IMR-90 (cell line): ENCODE measurements around the gene SLC7A10. TPM values are rescaled to one million over a fixed set of nuclear protein-coding genes. Genes with fewer than 3 reads are reported as not detected.

Experiments
- ATAC-seq: fragments of 200-7000 bp; cut with Tn5 transposase; 2 replicates; pipeline ENCODE4 v1.9.1; 2020; ENCODE audit warnings: low read depth, mild to moderate bottlenecking, moderate library complexity
- BruUV-seq: library from RNA; stranded (reverse); fragments of 400-500 nt; replicated peaks from 2 replicates; lab custom pipeline; 2021; lab: Mats Ljungman, UMichigan
- CTCF ChIA-PET: fragments of 300-600 bp; formaldehyde crosslinking; extraction: SDS; loops from one replicate; lab custom pipeline; 2021; ENCODE audit warnings: antibody characterized with exemption; lab: Yijun Ruan, JAX
- POLR2A ChIA-PET: fragments of 300-600 bp; sonication (Branson Sonifier 250); formaldehyde crosslinking; loops from one replicate; lab custom pipeline; 2022; ENCODE audit warnings: antibody characterized with exemption; ENCODE audit not compliant: unreplicated experiment; lab: Charles Lee
- DNase-seq: peaks from one replicate; pipeline ENCODE4 v3.0.0; 2013
- H2AFZ ChIP-seq: replicated peaks from 2 replicates; pipeline ENCODE3; 2013; ENCODE audit warnings: low read length, mild to moderate bottlenecking; ENCODE audit not compliant: poor library complexity
- H2AK5ac ChIP-seq: 2 replicates; pipeline ENCODE4 v1.6.1; 2013; ENCODE audit warnings: low read depth, low read length, inconsistent platforms
- H2AK9ac ChIP-seq: replicated peaks from 2 replicates; pipeline ENCODE3; 2013; ENCODE audit warnings: mild to moderate bottlenecking, low read depth, low read length, moderate library complexity; ENCODE audit not compliant: poor library complexity
- H2BK120ac ChIP-seq: 2 replicates; pipeline ENCODE4 v1.6.1; 2013; ENCODE audit warnings: low read depth, low read length, inconsistent platforms
- H2BK15ac ChIP-seq: 3 replicates; pipeline ENCODE4 v1.6.1; 2013; ENCODE audit warnings: low read depth, low read length, inconsistent platforms
- H2BK20ac ChIP-seq: 2 replicates; pipeline ENCODE4 v1.6.1; 2013; ENCODE audit warnings: low read depth, mild to moderate bottlenecking, inconsistent platforms, low read length, moderate library complexity
- H2BK5ac ChIP-seq: 2 replicates; pipeline ENCODE4 v1.6.1; 2013; ENCODE audit warnings: mild to moderate bottlenecking, low read depth, low read length, inconsistent platforms; ENCODE audit not compliant: poor library complexity, severe bottlenecking
- H3K14ac ChIP-seq: replicated peaks from 2 replicates; pipeline ENCODE4 v1.6.1; 2013; ENCODE audit warnings: low read depth, low read length, inconsistent platforms
- H3K18ac ChIP-seq: 2 replicates; pipeline ENCODE4 v1.6.1; 2013; ENCODE audit warnings: low read depth, low read length, control low read depth
- H3K23ac ChIP-seq: 2 replicates; pipeline ENCODE4 v1.6.1; 2013; ENCODE audit warnings: low read depth, low read length, inconsistent platforms
- H3K27ac ChIP-seq: 2 replicates; pipeline ENCODE4 v1.5.1; 2013; ENCODE audit warnings: mild to moderate bottlenecking, control low read depth, low read length; ENCODE audit not compliant: insufficient read depth
- H3K27me3 ChIP-seq: 2 replicates; pipeline ENCODE4 v1.6.1; 2013; ENCODE audit warnings: low read length; ENCODE audit not compliant: control insufficient read depth, insufficient read depth
- H3K36me3 ChIP-seq: 2 replicates; pipeline ENCODE4 v1.6.1; 2013; ENCODE audit warnings: low read length, mixed read lengths; ENCODE audit not compliant: control insufficient read depth, insufficient read depth
- H3K4ac ChIP-seq: 2 replicates; pipeline ENCODE4 v1.6.1; 2013; ENCODE audit warnings: low read depth, low read length, inconsistent platforms
- H3K4me1 ChIP-seq: 2 replicates; pipeline ENCODE4 v1.6.1; 2013; ENCODE audit warnings: low read length, mixed read lengths; ENCODE audit not compliant: control insufficient read depth, insufficient read depth
- H3K4me2 ChIP-seq: 2 replicates; pipeline ENCODE4 v1.6.1; 2013; ENCODE audit warnings: low read depth, mild to moderate bottlenecking, control low read depth, low read length, moderate library complexity
- H3K4me3 ChIP-seq: 2 replicates; pipeline ENCODE4 v1.5.1; 2013; ENCODE audit warnings: low read depth, mild to moderate bottlenecking, control low read depth, low read length, moderate library complexity; ENCODE audit not compliant: insufficient read depth
- H3K56ac ChIP-seq: 2 replicates; pipeline ENCODE4 v1.6.1; 2013; ENCODE audit warnings: low read length, inconsistent platforms; ENCODE audit not compliant: insufficient read depth; ENCODE audit errors: extremely low read depth
- H3K79me1 ChIP-seq, 2 experiments: 2 replicates each; pipeline ENCODE4 v1.6.1; 2013; ENCODE audit warnings: low read length in 2 of 2, inconsistent platforms in 1 of 2, low read depth in 1 of 2
- H3K9ac ChIP-seq: 2 replicates; pipeline ENCODE4 v1.6.1; 2013; ENCODE audit warnings: low read depth, low read length, control low read depth
- H3K9me1 ChIP-seq: 2 replicates; pipeline ENCODE4 v1.6.1; 2013; ENCODE audit warnings: low read length, inconsistent platforms; ENCODE audit not compliant: insufficient read depth
- H3K9me3 ChIP-seq: 2 replicates; pipeline ENCODE4 v1.6.1; 2013; ENCODE audit warnings: low read length; ENCODE audit not compliant: control insufficient read depth, insufficient read depth
- H4K20me1 ChIP-seq: 2 replicates; pipeline ENCODE4 v1.6.1; 2013; ENCODE audit warnings: low read length, inconsistent platforms; ENCODE audit not compliant: insufficient read depth
- H4K5ac ChIP-seq: 2 replicates; pipeline ENCODE4 v1.6.1; 2013; ENCODE audit warnings: mild to moderate bottlenecking, low read depth, low read length, control low read depth
- H4K8ac ChIP-seq, 2 experiments: 2 replicates each; pipeline ENCODE4 v1.6.1; 2013; ENCODE audit warnings: low read depth in 2 of 2, low read length in 2 of 2, control low read depth in 1 of 2, inconsistent platforms in 1 of 2
- H4K91ac ChIP-seq: 2 replicates; pipeline ENCODE4 v1.6.1; 2013; ENCODE audit warnings: low read depth, low read length, inconsistent platforms; ENCODE audit not compliant: insufficient read depth
- BHLHE40 ChIP-seq: fragments of 150-350 bp; IDR thresholded peaks from 2 replicates; pipeline ENCODE4 v1.6.1; 2016; ENCODE audit warnings: mild to moderate bottlenecking, low read depth, low read length
- CTCF ChIP-seq: conservative IDR thresholded peaks from 2 replicates; pipeline ENCODE4 v1.5.1; 2012; ENCODE audit warnings: mild to moderate bottlenecking, low read depth, low read length, improper control_type of control experiment
- MAZ ChIP-seq: IDR thresholded peaks from 2 replicates; pipeline ENCODE4 v1.6.1; 2012; ENCODE audit warnings: low read depth, mild to moderate bottlenecking, low read length, improper control_type of control experiment, moderate library complexity, borderline replicate concordance
- NFE2L2 ChIP-seq: fragments of 150-350 bp; IDR thresholded peaks from 2 replicates; pipeline ENCODE4 v1.6.1; 2016; ENCODE audit warnings: low read depth, mild to moderate bottlenecking, low read length
- POLR2A ChIP-seq: IDR thresholded peaks from 2 replicates; pipeline ENCODE4 v1.6.1; 2012; ENCODE audit warnings: mild to moderate bottlenecking, low read depth, low read length
- RAD21 ChIP-seq: IDR thresholded peaks from 2 replicates; pipeline ENCODE4 v1.6.1; 2012; ENCODE audit warnings: low read length, improper control_type of control experiment
- SMC3 ChIP-seq: fragments of 150-350 bp; IDR thresholded peaks from 2 replicates; pipeline ENCODE4 v1.6.1; 2016; ENCODE audit warnings: low read depth, mild to moderate bottlenecking, antibody characterized with exemption, low read length, moderate library complexity
- WGBS, 2 experiments: methylation state at CpG; one replicate each; pipeline versions ENCODE4 v1.1.5 to v1.1.7; 2013; ENCODE audit warnings: missing lambda C conversion rate in 2 of 2; ENCODE audit not compliant: insufficient read length in 1 of 2; ENCODE audit errors: extremely low coverage in 2 of 2; 5-methylcytosine and 5-hydroxymethylcytosine counted together
- dilution Hi-C: fragments of 300-500 bp; cut with HindIII; formaldehyde crosslinking; loops from one replicate; pipeline ENCODE4 v1.14.3; 2018; ENCODE audit warnings: low sequenced_read_pairs; ENCODE audit not compliant: unreplicated experiment
- in situ Hi-C: fragments of 300-500 bp; cut with MboI; formaldehyde crosslinking; loops from 3 replicates; pipeline ENCODE4 v1.14.3; 2019; ENCODE audit warnings: low sequenced_read_pairs, inconsistent platforms, mixed read lengths
- intact Hi-C: fragments of 100-400 bp; cut with micrococcal nuclease; formaldehyde crosslinking; loops from 2 replicates; pipeline ENCODE4 v1.10.0; 2022
- polyA plus RNA-seq, 3 experiments: library from polyadenylated mRNA; depleted of rRNA; stranded (reverse); fragments of >200 nt; gene quantifications; 2 replicates each; pipeline ENCODE4 v1.2.3, GENCODE V29; 2012; ENCODE audit warnings: low replicate concordance in 1 of 3
- total RNA-seq: library from RNA; depleted of rRNA; stranded (reverse); fragments of >200 nt; gene quantifications from 2 replicates; pipeline ENCODE4 v1.2.3, GENCODE V29; 2012

SLC7A10 gene
- total and polyA plus RNA-seq, 2 of the 4 experiments (the other 2 are of a cell fraction): not detected

DNA sequence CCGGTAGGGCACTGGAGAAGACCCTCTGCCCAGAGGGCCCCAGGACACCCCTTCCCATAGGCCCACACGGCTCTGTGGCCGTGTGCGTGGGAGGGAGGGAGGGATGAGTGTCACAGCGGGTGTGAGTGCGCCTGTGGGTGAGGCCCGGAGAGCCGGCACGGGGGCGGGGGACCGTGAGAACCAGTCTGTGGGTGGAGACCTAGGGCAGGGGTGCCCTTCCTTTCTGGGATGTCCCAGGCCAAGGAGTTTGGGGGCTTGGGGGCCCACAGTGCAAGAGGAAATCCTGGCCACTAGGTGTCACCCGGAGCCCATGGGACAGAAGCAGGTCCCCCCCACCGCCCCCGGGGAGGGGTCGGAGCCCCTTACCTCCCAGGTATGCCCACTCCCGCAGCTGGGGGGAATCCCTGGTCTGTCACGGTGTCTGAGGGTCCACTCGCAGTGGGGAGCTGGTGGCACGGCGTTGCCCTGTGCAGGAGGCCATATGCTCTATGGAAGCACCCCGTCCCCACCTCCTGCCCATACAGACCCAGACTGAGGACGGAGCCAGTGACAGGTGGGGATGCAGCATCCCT, 16.0 kb upstream of the SLC7A10 start:
- ChIA-PET POLR2A (no interaction called here), CTCF (interaction anchor here (0.8 to 1.3 kb wide), 2 partner anchors 165 kb away, joined by 3 read pairs; no protein-coding TSS in a partner anchor)
- no peaks in the 10 kb centered on the region for H3K79me1 ChIP-seq
- H2AK5ac ChIP-seq: no peak overlapping the region
- no peak for DNase-seq
- WGBS, 2 experiments: 13% methylated on average over 6 of the region's 22 CpGs; no CpG with 5 or more reads in 1 of the 2 experiments
- in situ Hi-C loops (no loop called here), dilution Hi-C loops (no loop called here), intact Hi-C loops (loop anchor here (1.0 kb wide), 1 partner anchor 165 kb away; no protein-coding TSS in a partner anchor)
- H4K8ac ChIP-seq: no peak overlapping the region
- no peak overlapping the region for H2AFZ ChIP-seq
- no peak overlapping the region for H3K23ac ChIP-seq
- no peak for TF ChIP-seq POLR2A
- peak; percentile 53 for TF ChIP-seq CTCF
- TF ChIP-seq SMC3: peak; percentile 46
- peak; percentile 63 for TF ChIP-seq RAD21
- TF ChIP-seq MAZ: no peak
- TF ChIP-seq BHLHE40: no peak
- TF ChIP-seq NFE2L2: no peak
- BruUV-seq: no TSS peak
- H3K27me3 ChIP-seq: peaks cover 13% of the 10 kb centered on the region; the same call in 1 of the 2 replicates
- no peak overlapping the region for H3K56ac ChIP-seq
- H4K91ac ChIP-seq: no peak overlapping the region
- no peaks in the 10 kb centered on the region for H3K4me1 ChIP-seq
- H4K5ac ChIP-seq: no peak overlapping the region
- H4K20me1 ChIP-seq: no peaks in the 10 kb centered on the region
- H2BK5ac ChIP-seq: no peak overlapping the region
- no peak overlapping the region for H3K14ac ChIP-seq
- H3K18ac ChIP-seq: no peak overlapping the region
- no peaks in the 10 kb centered on the region for H3K36me3 ChIP-seq
- H3K4me3 ChIP-seq: no peak overlapping the region
- H3K27ac ChIP-seq: no peak overlapping the region
- H3K9me1 ChIP-seq: no peaks in the 10 kb centered on the region
- no peak overlapping the region for H2BK20ac ChIP-seq
- no peak overlapping the region for H2BK120ac ChIP-seq
- no peak overlapping the region for H3K4ac ChIP-seq
- H3K9me3 ChIP-seq: no peaks in the 10 kb centered on the region
- no peak overlapping the region for H2AK9ac ChIP-seq
- no peak overlapping the region for H2BK15ac ChIP-seq
- H3K4me2 ChIP-seq: no peak overlapping the region
- peak; percentile 69 for ATAC-seq
- no peak overlapping the region for H3K9ac ChIP-seq
